BE2C (cell line): Measurements from ENCODE around the gene MATN1.

ENCODE experiments used
- DNase-seq: peaks from one replicate; pipeline ENCODE4 v3.0.0-alpha.2; 2020
- H3K27me3 ChIP-seq: fragments of 250-450 bp; sonication (Bioruptor Pico); 2 replicates; pipeline ENCODE4 v1.5.1; 2020; ENCODE audit warnings: mild to moderate bottlenecking
- H3K36me3 ChIP-seq: fragments of 250-450 bp; sonication (Bioruptor Pico); 2 replicates; pipeline ENCODE4 v1.5.1; 2020; ENCODE audit warnings: mild to moderate bottlenecking
- H3K4me1 ChIP-seq: fragments of 250-450 bp; sonication (Bioruptor Pico); 2 replicates; pipeline ENCODE4 v1.5.1; 2020
- H3K4me3 ChIP-seq: 2 replicates; pipeline ENCODE4 v1.5.1; 2011; ENCODE audit warnings: low read depth, low read length
- H3K9me3 ChIP-seq: fragments of 250-450 bp; sonication (Bioruptor Pico); 2 replicates; pipeline ENCODE4 v1.5.1; 2020
- TF ChIP-seq, protein P1 (sequence below): IDR thresholded peaks from 2 replicates; pipeline ENCODE4 v1.5.1; 2012; ENCODE audit warnings: mild to moderate bottlenecking, low read depth, low read length

MATN1 gene

DNA sequence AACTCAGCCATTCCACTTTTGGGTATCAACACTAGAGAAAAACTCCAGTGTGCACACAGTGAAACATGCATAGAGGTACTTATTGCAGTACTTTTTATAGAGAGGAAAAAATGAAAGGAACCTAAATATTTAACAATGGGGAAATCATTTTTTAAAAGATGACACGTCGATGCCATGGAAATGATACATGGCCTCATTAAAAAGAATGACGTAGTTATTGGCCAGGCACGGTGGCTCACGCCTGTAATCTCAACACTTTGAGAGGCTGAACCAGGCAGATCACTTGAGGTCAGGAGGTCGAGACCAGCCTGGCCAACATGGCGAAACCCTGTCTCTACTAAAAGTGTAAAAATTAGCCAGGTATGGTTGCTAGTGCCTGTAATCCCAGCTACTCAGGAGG is 42.5 kb downstream of the MATN1 start:
- TF ChIP-seq, protein P1, sequence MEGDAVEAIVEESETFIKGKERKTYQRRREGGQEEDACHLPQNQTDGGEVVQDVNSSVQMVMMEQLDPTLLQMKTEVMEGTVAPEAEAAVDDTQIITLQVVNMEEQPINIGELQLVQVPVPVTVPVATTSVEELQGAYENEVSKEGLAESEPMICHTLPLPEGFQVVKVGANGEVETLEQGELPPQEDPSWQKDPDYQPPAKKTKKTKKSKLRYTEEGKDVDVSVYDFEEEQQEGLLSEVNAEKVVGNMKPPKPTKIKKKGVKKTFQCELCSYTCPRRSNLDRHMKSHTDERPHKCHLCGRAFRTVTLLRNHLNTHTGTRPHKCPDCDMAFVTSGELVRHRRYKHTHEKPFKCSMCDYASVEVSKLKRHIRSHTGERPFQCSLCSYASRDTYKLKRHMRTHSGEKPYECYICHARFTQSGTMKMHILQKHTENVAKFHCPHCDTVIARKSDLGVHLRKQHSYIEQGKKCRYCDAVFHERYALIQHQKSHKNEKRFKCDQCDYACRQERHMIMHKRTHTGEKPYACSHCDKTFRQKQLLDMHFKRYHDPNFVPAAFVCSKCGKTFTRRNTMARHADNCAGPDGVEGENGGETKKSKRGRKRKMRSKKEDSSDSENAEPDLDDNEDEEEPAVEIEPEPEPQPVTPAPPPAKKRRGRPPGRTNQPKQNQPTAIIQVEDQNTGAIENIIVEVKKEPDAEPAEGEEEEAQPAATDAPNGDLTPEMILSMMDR: no peak
- H3K9me3 ChIP-seq: no peaks in the 10 kb centered on the region
- H3K36me3 ChIP-seq: no peaks in the 10 kb centered on the region
- no peaks in the 10 kb centered on the region for H3K4me1 ChIP-seq
- no peak overlapping the region for H3K4me3 ChIP-seq
- no peak for DNase-seq
- H3K27me3 ChIP-seq: no peaks in the 10 kb centered on the region

DNA sequence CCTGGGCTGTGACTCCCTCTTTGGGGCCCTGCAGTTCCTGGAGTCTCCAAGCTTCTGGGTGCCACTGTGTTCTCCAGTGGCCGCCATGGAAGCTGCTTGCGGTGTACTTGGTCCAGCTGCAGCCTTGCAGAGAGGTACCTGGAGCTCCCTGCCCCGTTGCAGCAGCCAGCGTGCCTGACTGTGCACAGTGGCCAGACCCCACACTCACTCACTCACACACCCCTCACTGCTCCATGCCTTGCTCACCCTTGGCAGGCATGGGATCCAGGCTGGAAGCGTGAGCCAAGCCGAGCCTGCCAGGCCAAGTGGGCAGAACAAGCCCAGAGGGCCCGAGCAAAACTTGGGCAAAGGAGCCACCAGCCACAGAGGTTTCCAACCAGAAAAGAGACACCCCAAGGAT is 43.0 kb downstream of the MATN1 start:
- Histone ChIP-seq H3K4me3 (no peak overlapping the region), H3K27me3 (no peaks in the 10 kb centered on the region), H3K4me1 (no peaks in the 10 kb centered on the region), H3K9me3 (no peaks in the 10 kb centered on the region), H3K36me3 (no peaks in the 10 kb centered on the region)
- TF ChIP-seq, protein P1: no peak
- no peak for DNase-seq

DNA sequence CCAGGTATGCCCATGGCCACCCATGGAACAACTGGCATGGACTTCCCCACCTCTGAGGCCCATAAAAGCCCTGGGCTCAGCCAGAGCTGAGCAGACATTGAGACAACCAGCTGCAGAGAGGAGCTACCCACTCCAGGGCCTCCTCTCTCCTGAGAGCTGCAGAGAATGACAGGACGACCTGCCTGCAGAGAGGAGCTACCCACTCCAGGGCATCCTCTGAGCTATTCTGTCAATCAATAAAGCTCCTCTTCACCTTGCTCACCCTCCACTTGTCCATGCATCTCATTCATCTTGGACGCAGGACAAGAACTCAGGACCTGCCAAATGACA is 43.4 kb downstream of the MATN1 start:
- no peaks in the 10 kb centered on the region for H3K4me1 ChIP-seq
- H3K27me3 ChIP-seq: no peaks in the 10 kb centered on the region
- DNase-seq: no peak
- no peaks in the 10 kb centered on the region for H3K36me3 ChIP-seq
- no peaks in the 10 kb centered on the region for H3K9me3 ChIP-seq
- TF ChIP-seq, protein P1: no peak
- H3K4me3 ChIP-seq: no peak overlapping the region

DNA sequence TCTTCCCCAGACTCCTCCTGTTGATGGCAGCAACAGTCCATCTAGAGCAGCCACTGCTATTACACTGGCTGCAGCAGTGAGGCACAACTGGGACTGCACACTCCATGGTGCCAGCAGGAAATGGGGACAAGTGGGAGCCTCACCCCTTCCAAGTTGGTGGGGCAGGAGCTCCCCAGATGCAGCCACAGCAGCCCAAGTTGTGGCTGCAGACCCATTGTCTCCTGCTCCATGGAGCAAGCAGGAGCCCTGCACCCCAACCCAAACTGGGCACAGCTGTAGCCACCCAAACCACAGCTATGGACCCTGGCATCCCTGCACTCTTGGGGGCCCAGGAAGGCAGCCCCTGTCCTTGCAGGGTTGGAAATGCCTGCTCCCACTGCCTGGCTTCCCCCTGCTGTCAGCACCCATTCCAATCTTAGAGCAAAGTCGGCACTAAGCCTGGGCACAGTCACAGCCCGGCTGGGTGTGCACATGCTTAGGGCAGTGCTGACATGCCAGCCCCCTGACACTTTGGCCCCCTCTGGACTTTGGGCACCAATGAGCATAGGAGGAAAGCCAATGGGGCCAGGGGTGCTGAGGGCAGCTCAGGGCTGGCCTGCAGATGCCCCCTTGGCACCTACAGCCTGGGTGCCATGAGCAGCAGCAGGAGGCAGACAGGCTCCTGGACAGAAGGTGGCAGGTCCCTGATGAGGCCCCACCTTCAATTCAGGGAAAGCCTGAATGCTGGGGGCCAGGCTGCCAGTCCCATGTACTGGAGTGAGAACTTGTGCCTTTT is 44.0 kb downstream of the MATN1 start:
- TF ChIP-seq, protein P1: no peak
- Histone ChIP-seq H3K36me3 (no peaks in the 10 kb centered on the region), H3K27me3 (no peaks in the 10 kb centered on the region), H3K4me3 (no peak overlapping the region), H3K9me3 (no peaks in the 10 kb centered on the region), H3K4me1 (no peaks in the 10 kb centered on the region)
- DNase-seq: no peak

DNA sequence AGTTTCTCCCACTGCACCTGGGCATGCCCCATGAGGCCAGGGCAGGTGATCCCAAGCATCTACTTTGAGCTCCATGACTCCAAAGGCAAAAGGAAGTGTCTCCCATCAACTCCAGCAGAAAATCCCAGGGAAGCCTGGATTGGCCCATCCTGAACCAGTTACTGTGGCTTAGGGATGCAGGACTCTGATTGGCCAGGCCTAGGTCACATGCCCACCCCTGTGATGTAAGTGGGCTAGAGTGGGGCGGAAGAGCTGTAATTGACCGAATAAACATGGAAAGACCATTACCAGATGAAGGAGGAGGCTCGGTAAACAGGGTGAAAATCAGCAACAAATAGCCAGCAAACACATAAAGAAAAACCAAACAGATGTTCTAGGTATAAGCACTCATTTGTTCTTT is 45.2 kb downstream of the MATN1 start:
- no peaks in the 10 kb centered on the region for H3K4me1 ChIP-seq
- DNase-seq: no peak
- H3K36me3 ChIP-seq: no peaks in the 10 kb centered on the region
- H3K27me3 ChIP-seq: no peaks in the 10 kb centered on the region
- no peaks in the 10 kb centered on the region for H3K9me3 ChIP-seq
- H3K4me3 ChIP-seq: no peak overlapping the region
- TF ChIP-seq, protein P1: no peak

DNA sequence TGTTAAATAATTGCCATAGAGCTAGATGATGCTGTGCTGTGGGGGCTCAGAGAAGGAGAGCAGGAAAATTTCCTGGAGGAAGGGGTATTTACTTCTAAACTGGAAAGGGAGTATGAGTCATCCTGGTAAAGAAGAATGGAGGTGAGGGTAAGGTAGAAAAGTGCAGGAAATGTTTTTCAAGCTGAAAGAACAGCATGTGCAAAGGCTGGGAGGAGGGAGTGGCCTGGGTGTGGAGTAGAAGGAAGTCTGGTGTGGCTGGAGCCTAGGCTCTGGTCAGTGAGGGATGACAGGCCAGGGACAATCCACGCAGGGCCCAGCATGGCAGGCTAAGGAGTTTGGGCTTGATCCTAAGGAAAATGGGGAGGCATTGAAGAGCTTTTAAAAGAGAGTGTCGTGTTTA is 45.9 kb downstream of the MATN1 start:
- Histone ChIP-seq H3K4me1 (no peaks in the 10 kb centered on the region), H3K27me3 (no peaks in the 10 kb centered on the region), H3K9me3 (no peaks in the 10 kb centered on the region), H3K4me3 (no peak overlapping the region), H3K36me3 (no peaks in the 10 kb centered on the region)
- DNase-seq: no peak
- TF ChIP-seq, protein P1: no peak
